ENCODE results near the gene FOXD4L1.
"Not testable (repeated sequence)": the region's sequence is repeated elsewhere in the genome, so short reads cannot be mapped to it uniquely, and the experiment has no call there.

Gene FOXD4L1

DNA sequence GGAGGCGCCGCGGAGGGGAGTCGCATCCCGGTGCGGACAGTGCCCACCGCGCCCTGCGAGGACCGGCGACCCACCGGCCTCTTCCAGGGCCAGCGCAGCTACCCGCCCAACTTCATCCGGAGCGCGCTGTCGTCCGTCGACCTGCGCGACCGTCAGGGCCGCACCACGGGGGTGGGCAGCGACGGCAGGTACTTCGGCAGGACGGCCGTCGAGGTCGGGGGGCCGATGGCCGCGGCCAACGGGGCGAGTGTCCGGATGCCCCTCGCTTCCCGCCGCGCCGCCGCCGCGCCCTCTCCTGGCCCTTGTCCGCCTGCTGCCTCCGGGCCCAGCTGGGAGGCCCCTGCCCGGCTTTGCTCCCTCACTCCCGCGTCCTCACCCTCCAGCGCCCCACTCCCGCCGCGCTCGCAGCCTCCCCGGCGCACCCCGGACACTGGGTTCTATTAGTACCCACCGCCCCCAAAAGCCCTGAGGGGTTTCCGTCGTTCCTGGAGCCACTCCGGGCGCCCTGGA, 43.6 kb downstream of the FOXD4L1 start:
- not testable (repeated sequence) for H3K27me3 Mint-ChIP-seq; H3K27ac Mint-ChIP-seq; H3K36me3 Mint-ChIP-seq; H3K9me3 Mint-ChIP-seq; H3K4me1 Mint-ChIP-seq; DNase-seq (ENCODE audit: low spot score in 2 of 2); ATAC-seq (ENCODE audit: low read depth)
- peak overlapping the region; percentile 85 for H3K4me3 Mint-ChIP-seq

DNA sequence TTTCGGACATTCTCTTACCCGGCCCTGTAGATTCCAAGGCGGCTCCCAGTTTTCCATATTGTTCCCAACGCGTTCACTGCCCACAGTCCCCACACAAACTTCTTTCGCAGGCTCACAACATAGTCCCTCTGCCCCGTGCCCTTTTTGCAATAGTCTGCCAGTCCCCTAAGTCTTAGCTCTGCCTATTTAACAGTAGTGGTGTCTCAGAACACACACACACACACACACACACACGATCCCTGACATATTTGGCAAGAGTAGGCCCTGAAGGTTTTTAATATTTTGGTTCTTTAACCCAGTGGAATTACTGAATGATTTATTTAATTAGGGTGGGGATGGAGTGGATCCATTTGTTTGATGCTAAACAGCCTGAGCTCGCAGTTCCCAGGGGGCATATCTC, 44.1 kb downstream of the FOXD4L1 start:
- not testable (repeated sequence) for H3K27me3 Mint-ChIP-seq; DNase-seq (ENCODE audit: low spot score in 2 of 2); H3K36me3 Mint-ChIP-seq; H3K27ac Mint-ChIP-seq; H3K9me3 Mint-ChIP-seq; H3K4me1 Mint-ChIP-seq; ATAC-seq (ENCODE audit: low read depth)
- peak overlapping the region; percentile 85 for H3K4me3 Mint-ChIP-seq
